ENCODE measurements around the gene LDB2.
"Not testable (repeated sequence)": the region's sequence is repeated elsewhere in the genome, so short reads cannot be mapped to it uniquely, and the experiment has no call there.

Gene LDB2

GRCh38 chr4:16646459-16646858 lies 252.0 kb downstream of the LDB2 start:
- DNase-seq (ENCODE audit: low read depth) = no peak

DNA sequence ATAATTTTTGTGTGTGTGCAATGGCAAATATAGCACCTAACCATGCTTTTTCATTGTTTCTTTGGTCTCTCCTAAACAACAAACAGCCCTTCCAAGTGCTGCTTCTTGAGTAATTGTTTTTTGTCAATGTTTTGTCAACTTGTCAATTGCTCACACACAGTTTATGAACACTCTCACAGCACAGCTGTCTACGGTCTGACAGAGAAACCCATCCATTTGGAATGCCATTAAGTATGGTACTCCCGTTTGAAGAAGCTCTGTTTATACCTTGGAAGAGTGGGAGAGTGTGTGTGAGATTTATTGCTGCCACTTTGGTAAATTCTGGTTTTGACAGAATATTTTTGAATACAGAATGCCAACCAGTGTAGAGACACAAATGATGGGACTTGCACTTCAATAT lies 254.6 kb downstream of the LDB2 start:
- DNase-seq (ENCODE audit: low read depth) = no peak

DNA sequence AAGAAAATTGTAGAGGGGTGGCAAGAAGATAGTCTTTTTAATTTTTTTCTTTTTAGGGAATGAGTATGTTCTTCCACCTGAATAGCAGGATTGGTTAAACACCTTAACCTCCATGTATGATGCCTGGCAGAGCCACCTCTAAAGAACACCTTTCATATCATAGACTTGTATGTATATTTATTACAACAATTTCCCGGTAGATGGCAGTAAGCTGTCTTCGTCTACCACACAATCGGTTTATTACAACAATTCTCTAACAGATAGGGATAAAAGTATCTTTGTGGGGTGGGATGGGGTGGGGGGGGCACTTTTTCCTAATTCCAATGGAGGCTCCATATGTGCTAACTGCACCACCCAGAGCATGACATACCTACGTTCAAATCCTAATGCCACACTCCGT lies 255.5 kb downstream of the LDB2 start:
- no peak for DNase-seq (ENCODE audit: low read depth)

GRCh38 chr4:16641971-16642370 lies 256.5 kb downstream of the LDB2 start:
- peak; percentile 74 for DNase-seq (ENCODE audit: low read depth)

DNA sequence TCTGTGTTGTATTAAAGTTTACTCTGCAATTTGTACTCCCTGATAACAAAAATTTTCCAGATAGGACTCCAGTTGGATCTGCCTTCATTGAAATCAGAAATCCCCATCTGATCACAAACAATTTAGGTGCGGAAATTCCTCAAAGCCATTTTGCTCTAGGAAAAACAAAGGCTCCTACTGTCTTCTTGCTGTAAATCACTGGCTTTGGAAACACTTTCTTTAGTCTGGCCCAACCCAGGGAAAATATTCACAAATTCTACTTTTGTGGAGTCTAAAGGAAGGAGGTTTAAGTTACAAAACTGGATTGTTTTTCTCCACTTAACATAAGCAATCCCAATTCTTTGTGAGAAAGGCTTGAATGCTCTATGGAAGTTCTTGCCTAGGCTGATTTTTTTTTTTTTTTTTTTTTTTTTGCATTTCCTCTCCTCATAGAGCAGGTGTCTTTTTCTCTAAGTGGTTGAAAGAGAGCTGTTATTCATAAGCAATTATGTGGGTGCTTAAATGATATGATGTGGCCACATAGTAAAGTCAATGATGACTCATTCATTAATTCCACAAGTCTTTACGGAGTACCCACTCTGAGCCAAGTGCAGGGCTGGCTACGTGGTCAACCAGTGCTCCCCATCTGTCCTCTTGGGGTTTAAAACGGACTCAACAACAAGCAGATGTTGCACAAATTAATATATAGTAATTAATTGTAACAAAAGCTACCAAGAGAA lies 261.4 kb downstream of the LDB2 start:
- DNase-seq (ENCODE audit: low read depth) = peak; percentile 46

- DNase-seq (ENCODE audit: low read depth) = no peak
Measured at GRCh38 chr4:16636304-16636703, 262.1 kb downstream of the LDB2 start.

DNA sequence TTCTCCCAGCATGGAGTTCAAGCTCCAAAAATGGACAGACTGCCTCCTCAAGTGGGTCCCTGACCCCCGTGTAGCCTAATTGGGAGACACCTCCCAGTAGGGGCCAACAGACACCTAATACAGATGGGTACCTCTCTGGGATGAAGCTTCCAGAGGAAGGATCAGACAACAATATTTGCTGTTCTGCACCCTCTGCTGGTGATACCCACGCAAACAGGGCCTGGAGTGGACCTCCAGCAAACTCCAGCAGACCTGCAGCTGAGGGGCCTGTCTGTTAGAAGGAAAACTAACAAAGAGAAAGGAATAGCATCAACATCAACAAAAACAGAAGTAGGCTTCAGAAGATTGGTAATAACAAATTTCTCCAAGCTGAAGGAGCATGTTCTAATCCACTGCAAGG lies 269.2 kb downstream of the LDB2 start:
- not testable (repeated sequence) for DNase-seq (ENCODE audit: low read depth)

DNA sequence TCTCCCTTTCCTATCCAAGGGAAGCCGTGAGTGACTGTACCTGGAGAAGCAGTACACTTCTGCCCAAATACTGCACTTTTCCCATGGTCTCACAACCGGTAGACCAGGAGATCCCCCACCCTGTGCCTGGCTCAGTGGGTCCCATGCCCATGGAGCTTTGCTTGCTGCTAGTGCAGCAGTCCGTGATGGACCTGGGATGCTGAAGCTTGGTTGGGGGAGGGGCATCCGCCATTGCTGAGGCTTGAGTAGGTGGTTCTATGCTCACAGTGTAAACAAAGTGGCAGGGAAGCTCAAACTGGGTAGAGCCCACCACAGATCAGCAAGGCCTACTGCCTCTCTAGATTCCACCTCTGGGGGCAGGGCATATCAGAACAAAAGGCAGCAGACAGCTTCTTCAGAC lies 269.6 kb downstream of the LDB2 start:
- not testable (repeated sequence) for DNase-seq (ENCODE audit: low read depth)

DNA sequence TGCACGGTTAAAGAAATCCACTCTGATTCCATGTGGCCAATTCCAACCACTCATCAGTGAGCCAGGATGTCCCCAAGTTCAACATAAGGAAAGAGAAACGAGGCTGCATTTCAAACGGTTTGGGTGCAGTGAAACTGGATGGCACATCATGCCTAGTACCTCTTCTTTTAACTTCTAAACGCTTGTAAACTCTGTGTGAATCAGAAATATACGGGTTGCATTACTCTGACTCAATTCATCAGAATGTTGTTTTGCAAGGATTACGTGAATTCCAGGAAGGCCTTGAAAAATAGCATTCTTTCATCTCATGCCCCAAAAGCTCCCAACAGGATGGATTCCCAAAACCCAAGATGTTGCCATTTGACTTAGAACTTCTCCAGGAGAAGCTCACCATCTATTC lies 270.4 kb downstream of the LDB2 start:
- peak; percentile 97 for DNase-seq (ENCODE audit: low read depth)

DNA sequence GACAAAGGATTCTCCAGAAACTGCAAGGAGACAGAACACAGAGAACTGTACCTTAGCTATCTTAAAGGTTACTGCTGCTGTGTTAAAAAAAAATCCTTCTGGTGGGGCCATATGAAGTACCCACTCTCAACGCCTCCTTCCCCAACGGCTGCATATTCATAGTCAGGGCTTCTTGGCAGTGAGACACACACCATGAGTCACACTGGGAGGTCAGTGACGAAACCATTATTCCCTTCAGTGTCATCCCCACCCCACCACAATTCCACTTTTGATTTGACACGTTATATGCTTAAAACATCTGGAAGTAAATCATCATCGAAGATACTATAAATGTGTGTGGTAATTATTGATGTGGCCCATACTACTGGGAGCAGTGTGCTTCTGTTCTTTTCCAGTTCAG lies 271.5 kb downstream of the LDB2 start:
- DNase-seq (ENCODE audit: low read depth) = peak; percentile 95

- peak; percentile 4 for DNase-seq (ENCODE audit: low read depth)
Measured at GRCh38 chr4:16622826-16623225, 275.6 kb downstream of the LDB2 start.

GRCh38 chr4:16617435-16617834 lies 281.0 kb downstream of the LDB2 start:
- peak; percentile 43 for DNase-seq (ENCODE audit: low read depth)

- peak; percentile 22 for DNase-seq (ENCODE audit: low read depth)
Measured at GRCh38 chr4:16617011-16617410, 281.4 kb downstream of the LDB2 start.

DNA sequence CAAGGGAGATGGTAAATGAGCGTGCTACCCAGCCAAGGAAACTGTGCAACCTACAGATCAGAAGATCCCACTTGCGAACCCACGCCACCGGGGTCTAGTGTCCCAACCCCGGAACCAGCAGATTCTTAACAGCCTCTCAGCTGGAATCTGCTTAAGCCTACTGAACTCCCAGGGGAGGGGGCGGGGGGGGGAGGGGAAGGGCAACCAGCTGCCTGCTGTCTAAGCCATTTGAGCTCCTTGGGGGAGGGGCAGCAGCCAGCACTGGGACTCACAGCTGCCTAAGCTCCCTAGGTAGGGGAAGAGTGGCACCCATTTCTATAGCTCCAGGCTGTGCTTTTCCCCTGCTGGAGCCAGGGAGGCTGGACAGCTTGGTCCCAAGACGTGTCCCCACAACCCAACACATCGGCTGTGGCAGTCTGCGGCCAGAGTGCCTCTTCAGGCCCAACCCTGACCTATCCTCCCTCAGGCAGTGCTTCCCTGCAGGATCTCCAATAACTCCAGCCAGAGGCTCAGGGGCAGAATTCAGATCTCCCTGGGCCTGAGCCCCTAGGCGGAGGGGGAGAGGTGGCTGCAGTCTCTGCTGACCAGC lies 289.2 kb downstream of the LDB2 start:
- no peak for DNase-seq (ENCODE audit: low read depth)

- no peak for DNase-seq (ENCODE audit: low read depth)
Measured at GRCh38 chr4:16608611-16609125, 289.8 kb downstream of the LDB2 start.

DNA sequence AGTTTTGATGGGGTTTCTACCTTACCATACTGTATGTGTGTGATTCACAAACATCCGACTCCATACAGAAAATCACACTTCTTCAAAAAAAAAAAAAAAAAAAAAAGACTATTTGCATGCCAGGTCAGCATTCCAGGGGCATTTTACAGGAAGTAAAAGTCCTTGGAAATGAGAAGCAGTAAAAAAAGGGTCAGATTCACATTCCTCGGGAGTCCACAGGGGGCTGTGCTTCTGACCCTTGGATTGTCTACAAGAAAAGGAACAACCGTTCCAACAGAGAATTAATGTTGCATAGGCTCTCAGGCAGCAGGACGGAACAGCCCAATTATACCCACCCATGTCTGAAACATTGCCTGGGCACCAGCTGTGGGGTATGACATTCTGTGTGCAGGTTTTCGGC lies 290.3 kb downstream of the LDB2 start:
- peak; percentile 80 for DNase-seq (ENCODE audit: low read depth)

DNA sequence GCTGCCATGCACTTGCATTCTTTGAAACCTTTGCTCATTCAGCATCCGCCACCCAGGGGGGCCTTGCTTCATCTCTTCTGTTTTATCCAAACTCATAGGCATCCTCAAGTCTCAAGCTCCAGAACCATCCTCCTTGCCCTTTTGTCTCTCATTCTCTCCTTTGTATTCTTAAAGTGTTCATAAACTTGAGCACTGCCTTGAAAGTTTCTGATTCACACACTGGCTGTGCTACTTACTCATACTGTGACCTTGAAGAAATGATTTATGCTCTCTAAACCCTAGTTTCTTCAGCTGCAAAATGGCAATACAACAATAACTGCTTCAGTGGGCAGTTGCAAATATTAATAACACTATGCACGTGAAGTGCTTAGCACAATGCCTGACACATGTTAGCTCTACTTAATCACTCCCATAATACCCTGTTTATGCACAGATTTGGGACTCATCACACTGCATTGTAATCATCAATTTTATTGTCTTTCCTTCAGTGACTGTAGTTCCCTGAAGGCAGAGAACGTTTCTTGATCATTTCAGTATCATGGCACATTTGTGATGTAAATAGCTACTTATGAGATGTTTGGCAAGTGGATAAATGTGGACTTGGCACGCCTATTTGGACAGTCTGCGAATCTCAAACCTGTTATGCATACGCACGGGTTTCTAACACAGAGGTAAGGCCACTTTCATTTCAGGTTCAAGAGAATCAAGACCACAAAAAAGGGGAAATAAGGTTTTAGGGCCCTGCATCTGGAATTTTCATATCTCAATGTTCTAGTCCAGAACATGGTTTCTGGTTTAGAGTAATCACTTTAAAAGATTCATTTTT lies 291.0 kb downstream of the LDB2 start:
- peak; percentile 39 for DNase-seq (ENCODE audit: low read depth)

DNA sequence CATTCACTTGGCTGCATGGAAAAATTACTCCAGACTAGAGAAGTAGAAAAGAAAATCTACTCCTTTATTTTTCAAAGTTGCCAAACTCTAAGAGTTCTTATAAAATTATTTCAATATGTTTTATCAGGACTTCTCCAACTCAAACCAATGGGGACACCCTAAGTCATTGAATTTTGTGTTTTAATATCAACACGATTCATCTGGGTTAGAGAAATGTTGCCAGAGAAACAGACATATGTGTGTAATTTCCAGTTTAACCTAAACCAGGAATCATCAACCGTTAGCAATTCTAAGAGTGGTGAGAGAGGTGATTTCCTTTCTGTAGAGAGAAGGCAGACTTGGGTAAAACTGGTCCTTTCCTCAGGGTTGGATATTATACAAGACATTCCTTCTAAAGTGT lies 291.8 kb downstream of the LDB2 start:
- DNase-seq (ENCODE audit: low read depth) = no peak

DNA sequence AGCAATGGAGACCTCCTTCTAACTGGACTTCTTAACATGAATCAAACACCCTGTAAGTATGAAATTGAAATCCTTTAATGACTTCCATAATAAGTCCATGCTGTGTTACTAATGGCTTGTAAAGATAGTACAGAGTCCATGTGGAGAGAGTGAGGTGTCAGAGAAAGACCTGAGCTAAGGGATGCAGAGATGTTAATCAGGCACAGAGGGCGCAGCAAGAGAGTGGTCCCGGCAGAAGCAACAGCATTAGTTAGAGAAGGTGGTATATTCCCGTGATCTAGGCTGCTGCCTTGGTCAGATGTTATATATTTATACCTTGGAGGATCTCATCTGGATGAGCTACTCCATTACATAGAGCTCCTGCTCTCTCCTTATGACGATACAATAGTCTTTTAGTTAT lies 295.3 kb downstream of the LDB2 start:
- DNase-seq (ENCODE audit: low read depth) = no peak

DNA sequence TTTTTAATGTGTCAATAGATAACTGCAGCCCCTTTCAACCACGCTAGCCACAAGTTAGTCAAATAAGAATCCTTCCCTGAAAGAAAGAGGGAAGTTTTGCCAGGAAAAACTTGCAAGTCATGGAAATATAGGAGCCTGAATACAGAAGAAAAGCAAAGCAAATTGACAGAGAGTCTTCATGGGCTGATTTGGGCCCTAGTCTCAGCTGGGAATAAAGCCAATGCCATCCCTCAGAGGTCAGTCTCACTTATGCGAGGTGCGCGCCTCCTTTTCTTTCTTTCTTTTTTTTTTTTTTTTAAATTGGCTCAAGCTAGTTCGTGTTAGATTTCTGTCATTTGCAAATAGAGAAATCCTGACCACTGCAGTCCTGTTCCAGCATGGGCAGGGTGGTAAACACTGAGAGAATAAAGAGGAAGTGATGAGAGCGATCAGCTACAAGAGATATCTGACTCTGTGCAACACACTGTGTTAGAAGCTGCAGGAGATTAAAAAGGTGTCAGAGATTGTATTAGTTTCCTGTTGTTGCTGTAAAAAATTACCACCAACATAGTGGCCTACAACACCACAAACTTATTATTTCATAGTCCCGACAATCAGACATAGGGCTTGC lies 299.7 kb downstream of the LDB2 start:
- no peak for DNase-seq (ENCODE audit: low read depth)

DNA sequence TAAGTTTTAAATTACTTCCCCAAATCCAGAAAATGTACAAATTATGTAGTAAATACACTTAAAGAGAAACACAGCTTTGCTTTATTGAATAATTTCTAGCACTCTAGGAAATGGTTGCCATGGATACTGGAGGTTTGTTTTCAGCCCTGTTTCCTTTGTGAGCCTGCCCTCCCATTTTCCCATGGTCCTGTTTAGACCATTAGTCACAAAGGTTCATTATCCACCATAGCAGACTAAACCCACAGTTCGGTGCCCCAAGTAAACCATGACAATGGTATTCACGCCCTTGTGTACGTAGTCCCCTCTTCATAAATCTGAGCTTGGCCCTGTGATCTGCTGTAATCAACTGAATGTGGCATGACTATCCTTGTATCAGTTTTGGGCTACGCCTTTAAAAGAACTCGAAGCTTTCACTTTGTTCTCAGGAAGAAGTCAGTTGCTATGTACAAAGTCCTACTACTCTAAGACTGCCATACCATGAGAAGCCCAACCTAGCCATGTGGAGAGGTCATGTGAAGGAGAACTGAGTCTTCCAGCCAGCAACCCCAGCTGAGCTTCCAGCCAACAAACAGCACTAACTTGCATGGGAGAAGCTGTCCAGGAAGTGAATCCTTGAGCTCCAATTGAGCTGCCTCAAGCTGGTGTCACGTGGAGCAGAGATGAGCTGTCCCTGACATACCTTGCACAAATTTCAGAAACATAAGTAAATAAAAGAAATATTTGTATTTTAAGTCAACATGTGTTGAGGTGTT lies 300.4 kb downstream of the LDB2 start:
- peak; percentile 70 for DNase-seq (ENCODE audit: low read depth)

GRCh38 chr4:16597443-16597842 lies 301.0 kb downstream of the LDB2 start:
- DNase-seq (ENCODE audit: low read depth) = no peak

Measured in EH (cell line).